ENCODE data around the gene NDUFB10.

DNA sequence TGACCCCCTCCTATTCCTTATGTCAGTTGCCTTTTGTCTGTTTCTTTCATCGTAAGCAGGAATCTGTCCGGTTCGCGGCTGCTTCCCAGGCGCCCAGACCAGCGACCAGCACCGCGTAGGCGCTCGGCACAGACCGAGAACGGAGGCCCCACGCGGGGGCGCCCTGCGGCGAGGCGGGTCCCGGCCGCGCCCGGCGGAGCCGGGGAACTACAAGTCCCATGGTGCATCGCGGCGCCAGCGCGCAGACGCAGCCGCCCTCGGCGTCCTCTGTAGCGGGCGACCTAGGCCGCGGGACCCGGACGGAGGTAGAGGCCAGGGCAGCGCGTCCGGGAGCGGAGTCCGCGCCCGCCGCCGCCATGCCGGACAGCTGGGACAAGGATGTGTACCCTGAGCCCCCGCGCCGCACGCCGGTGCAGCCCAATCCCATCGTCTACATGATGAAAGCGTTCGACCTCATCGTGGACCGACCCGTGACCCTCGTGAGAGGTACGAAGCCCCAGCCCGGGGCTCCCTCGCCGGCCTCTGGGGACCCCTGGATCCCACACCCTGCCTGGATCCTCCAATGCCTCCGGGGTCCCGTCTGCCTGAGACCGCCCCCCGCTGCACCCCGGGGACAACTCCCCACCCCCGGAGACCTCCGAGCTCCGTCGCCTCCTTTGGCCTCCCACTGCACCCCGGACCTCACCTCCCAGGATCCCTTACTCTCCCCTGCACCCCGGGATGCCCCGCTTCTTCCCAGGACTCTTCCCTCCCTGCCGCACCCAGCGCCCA lies at the start of gene NDUFB10:
- TF ChIP-seq EP300 (IDR thresholded peaks at IDR 0.05) (no peak), POLR2A (IDR thresholded peaks at IDR 0.05) (peak; percentile 81 to 86)
- TF ChIP-seq, protein P1, sequence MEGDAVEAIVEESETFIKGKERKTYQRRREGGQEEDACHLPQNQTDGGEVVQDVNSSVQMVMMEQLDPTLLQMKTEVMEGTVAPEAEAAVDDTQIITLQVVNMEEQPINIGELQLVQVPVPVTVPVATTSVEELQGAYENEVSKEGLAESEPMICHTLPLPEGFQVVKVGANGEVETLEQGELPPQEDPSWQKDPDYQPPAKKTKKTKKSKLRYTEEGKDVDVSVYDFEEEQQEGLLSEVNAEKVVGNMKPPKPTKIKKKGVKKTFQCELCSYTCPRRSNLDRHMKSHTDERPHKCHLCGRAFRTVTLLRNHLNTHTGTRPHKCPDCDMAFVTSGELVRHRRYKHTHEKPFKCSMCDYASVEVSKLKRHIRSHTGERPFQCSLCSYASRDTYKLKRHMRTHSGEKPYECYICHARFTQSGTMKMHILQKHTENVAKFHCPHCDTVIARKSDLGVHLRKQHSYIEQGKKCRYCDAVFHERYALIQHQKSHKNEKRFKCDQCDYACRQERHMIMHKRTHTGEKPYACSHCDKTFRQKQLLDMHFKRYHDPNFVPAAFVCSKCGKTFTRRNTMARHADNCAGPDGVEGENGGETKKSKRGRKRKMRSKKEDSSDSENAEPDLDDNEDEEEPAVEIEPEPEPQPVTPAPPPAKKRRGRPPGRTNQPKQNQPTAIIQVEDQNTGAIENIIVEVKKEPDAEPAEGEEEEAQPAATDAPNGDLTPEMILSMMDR (IDR thresholded peaks at IDR 0.05) = peak in 3 of 4 experiments; percentile 64 to 84 (median 79)
